Transverse colon (tissue), 4 donors: Measurements from ENCODE around the gene VGLL4.

Experiments
- EP300 ChIP-seq: sonication (generic); formaldehyde crosslinking; IDR thresholded peaks from one replicate; pipeline ENCODE4 v1.6.1; 2017; ENCODE audit warnings: antibody characterized with exemption, low read depth
- POLR2A ChIP-seq: fragments of 450-650 bp; IDR thresholded peaks from one replicate; pipeline ENCODE4 v1.6.1; 2016; ENCODE audit warnings: antibody characterized with exemption, mild to moderate bottlenecking, moderate library complexity
- POLR2AphosphoS5 ChIP-seq, 3 donors: sonication (generic); formaldehyde crosslinking; IDR thresholded peaks; one replicate each; pipeline ENCODE4 v1.6.1; 2016; ENCODE audit warnings: antibody characterized with exemption in 3 of 3
- TF ChIP-seq, protein P1 (sequence below), 5 experiments: fragments of 200-600 bp in 3 of 5; fragments of 450-650 bp in 2 of 5; sonication (generic) in 3 of 5; IDR thresholded peaks; 1 replicate in 2 of 5; 2 replicates in 3 of 5; pipeline ENCODE4 v1.5.1; 2016 to 2017; ENCODE audit warnings: antibody characterized with exemption in 5 of 5, inconsistent platforms in 3 of 5, mild to moderate bottlenecking in 2 of 5, moderate library complexity in 1 of 5

DNA sequence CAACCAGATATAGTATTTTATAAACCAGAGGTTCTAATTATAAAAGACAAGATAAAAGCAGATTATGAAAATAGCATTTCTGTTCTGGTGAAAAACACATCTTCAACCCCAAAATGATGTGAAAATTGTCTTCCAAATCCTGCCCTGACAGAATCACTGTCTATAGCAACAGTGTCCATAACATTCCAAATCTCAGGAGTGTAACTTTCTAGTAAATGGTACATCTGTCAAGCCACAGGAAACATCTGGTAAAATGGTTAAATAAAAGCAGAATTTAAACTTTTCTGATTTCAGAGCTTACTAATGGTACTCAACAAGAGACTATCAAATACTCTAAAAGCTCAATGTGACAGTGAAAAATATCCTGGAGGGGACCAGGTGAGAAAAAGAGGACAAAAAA is 60.5 kb downstream of the VGLL4 start:
- TF ChIP-seq, protein P1, sequence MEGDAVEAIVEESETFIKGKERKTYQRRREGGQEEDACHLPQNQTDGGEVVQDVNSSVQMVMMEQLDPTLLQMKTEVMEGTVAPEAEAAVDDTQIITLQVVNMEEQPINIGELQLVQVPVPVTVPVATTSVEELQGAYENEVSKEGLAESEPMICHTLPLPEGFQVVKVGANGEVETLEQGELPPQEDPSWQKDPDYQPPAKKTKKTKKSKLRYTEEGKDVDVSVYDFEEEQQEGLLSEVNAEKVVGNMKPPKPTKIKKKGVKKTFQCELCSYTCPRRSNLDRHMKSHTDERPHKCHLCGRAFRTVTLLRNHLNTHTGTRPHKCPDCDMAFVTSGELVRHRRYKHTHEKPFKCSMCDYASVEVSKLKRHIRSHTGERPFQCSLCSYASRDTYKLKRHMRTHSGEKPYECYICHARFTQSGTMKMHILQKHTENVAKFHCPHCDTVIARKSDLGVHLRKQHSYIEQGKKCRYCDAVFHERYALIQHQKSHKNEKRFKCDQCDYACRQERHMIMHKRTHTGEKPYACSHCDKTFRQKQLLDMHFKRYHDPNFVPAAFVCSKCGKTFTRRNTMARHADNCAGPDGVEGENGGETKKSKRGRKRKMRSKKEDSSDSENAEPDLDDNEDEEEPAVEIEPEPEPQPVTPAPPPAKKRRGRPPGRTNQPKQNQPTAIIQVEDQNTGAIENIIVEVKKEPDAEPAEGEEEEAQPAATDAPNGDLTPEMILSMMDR (IDR thresholded peaks at IDR 0.05), result no peak
- TF ChIP-seq EP300, result no peak
- TF ChIP-seq POLR2AphosphoS5 (IDR thresholded peaks at IDR 0.05), result no peak
- no peak for TF ChIP-seq POLR2A
